DOHH2 (cell line): Measurements from ENCODE around the gene IRF6.

Experiments
- CTCF ChIP-seq: fragments of 200-600 bp; sonication (generic); IDR thresholded peaks from one replicate; pipeline ENCODE4 v1.5.1; 2014; ENCODE audit warnings: antibody characterized with exemption, mild to moderate bottlenecking, low read depth, low read length; ENCODE audit not compliant: poor library complexity, severe bottlenecking
- EZH2phosphoT487 ChIP-seq: fragments of 200-600 bp; sonication (generic); IDR thresholded peaks from 2 replicates; pipeline ENCODE4 v1.6.1; 2017; ENCODE audit warnings: borderline replicate concordance, mild to moderate bottlenecking, antibody characterized with exemption, low read length, moderate library complexity, mixed read lengths

GRCh38 chr1:209772126-209772525 is 33.8 kb downstream of the IRF6 start:
- no peak for TF ChIP-seq EZH2phosphoT487
- no peak for TF ChIP-seq CTCF
